SK-N-SH treated with all-trans-retinoic acid at 6 μM for 48 hours (cell line): ENCODE results near the gene ZDHHC4.

ENCODE experiments used
- ARNTL ChIP-seq: fragments of 450-650 bp; formaldehyde crosslinking; IDR thresholded peaks from 2 replicates; pipeline ENCODE4 v1.5.0; 2020; ENCODE audit warnings: low read depth, mild to moderate bottlenecking, moderate library complexity, borderline replicate concordance
- CREB5 ChIP-seq: fragments of 250-450 bp; sonication (Bioruptor Pico); IDR thresholded peaks from 2 replicates; pipeline ENCODE4 v1.5.1; 2020; ENCODE audit warnings: low read depth, mild to moderate bottlenecking, moderate library complexity
- CSDC2 ChIP-seq: fragments of 250-450 bp; sonication (Bioruptor Pico); IDR thresholded peaks from 2 replicates; pipeline ENCODE4 v1.5.0; 2020; ENCODE audit warnings: mild to moderate bottlenecking, moderate library complexity
- RARB ChIP-seq: fragments of 250-450 bp; sonication (Bioruptor Pico); IDR thresholded peaks from 2 replicates; pipeline ENCODE4 v1.8.0; 2021; ENCODE audit warnings: mild to moderate bottlenecking, moderate library complexity
- SNAI2 ChIP-seq: fragments of 250-450 bp; sonication (Bioruptor Pico); IDR thresholded peaks from 2 replicates; pipeline ENCODE4 v1.5.0; 2020; ENCODE audit warnings: mild to moderate bottlenecking, moderate library complexity
- TCF4 ChIP-seq: fragments of 250-450 bp; sonication (Bioruptor Pico); IDR thresholded peaks from 2 replicates; pipeline ENCODE4 v1.8.0; 2021; ENCODE audit warnings: mild to moderate bottlenecking, moderate library complexity, borderline replicate concordance
- TSHZ2 ChIP-seq: fragments of 250-450 bp; sonication (Bioruptor Pico); IDR thresholded peaks from 2 replicates; pipeline ENCODE4 v1.5.0; 2020; ENCODE audit warnings: mild to moderate bottlenecking, moderate library complexity
- ZC3H10 ChIP-seq: fragments of 250-450 bp; sonication (Bioruptor Pico); IDR thresholded peaks from 2 replicates; pipeline ENCODE4 v1.5.1; 2021; ENCODE audit warnings: mild to moderate bottlenecking, moderate library complexity
- TF ChIP-seq, protein P1 (sequence below): fragments of 250-450 bp; sonication (Bioruptor Pico); IDR thresholded peaks from 2 replicates; pipeline ENCODE4 v1.8.0; 2020; ENCODE audit warnings: mild to moderate bottlenecking, moderate library complexity, borderline replicate concordance

DNA sequence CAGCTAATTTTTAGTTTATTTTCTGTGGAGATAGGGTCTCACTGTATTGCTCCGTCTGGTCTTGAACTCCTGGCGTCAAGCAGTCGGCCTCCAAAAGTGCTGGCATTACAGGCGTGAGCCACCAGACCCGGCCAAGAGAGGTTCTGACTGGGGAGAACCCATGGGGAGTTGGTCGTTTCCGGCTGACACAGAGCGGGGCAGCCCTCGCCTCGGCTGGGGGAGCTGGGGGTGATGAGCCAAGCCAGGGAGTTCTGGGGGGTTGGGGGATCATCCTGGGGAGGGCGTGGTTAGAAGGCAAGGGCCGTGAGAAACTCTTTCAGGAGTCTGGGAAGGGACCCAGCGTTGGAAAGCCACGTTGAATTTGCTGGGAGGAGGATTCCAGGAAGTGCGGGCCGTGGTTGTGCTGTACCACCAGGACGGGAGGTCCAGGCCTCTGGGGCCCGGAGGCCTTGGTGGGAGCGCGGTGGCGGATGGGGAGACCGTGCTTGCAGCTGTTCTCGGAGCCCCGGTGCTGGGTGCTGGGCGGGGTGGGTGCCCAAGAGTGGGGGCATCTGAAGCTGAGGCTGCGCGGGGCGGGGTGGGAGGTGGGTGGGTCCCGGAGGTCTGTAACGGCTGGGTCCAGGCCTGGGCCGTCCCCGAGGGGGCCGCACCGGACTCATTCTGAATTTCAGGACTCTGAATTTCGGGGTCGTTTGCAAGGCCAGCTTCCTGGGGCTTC lies 29.8 kb downstream of the ZDHHC4 start:
- TF ChIP-seq TCF4 (no peak), RARB (no peak), ZC3H10 (CRISPR knock-in tag) (no peak), ARNTL (CRISPR knock-in tag) (no peak), TSHZ2 (CRISPR knock-in tag) (no peak), SNAI2 (CRISPR knock-in tag) (no peak), CREB5 (no peak), CSDC2 (CRISPR knock-in tag) (no peak)
- TF ChIP-seq, protein P1, sequence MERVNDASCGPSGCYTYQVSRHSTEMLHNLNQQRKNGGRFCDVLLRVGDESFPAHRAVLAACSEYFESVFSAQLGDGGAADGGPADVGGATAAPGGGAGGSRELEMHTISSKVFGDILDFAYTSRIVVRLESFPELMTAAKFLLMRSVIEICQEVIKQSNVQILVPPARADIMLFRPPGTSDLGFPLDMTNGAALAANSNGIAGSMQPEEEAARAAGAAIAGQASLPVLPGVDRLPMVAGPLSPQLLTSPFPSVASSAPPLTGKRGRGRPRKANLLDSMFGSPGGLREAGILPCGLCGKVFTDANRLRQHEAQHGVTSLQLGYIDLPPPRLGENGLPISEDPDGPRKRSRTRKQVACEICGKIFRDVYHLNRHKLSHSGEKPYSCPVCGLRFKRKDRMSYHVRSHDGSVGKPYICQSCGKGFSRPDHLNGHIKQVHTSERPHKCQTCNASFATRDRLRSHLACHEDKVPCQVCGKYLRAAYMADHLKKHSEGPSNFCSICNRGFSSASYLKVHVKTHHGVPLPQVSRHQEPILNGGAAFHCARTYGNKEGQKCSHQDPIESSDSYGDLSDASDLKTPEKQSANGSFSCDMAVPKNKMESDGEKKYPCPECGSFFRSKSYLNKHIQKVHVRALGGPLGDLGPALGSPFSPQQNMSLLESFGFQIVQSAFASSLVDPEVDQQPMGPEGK (CRISPR knock-in tag), result no peak
